ENCODE results near the gene ILKAP.

Gene ILKAP

GRCh38 chr2:238123991-238124470, 79.5 kb downstream of the ILKAP start:
- TF ChIP-seq SIN3A (IDR thresholded peaks at IDR 0.05; ENCODE audit: borderline replicate concordance, insufficient read depth, low read length) (no peak), TAF1 (IDR thresholded peaks at IDR 0.05; ENCODE audit: borderline replicate concordance, insufficient read depth, low read length) (no peak), FOXP2 (optimal IDR thresholded peaks at IDR 0.05; ENCODE audit: borderline replicate concordance, extremely low read depth, extremely low read length, insufficient read depth) (no peak), REST (IDR thresholded peaks at IDR 0.05; ENCODE audit: insufficient read depth in 1 of 2, low read depth in 2 of 2, low read length in 2 of 2) (no peak), POLR2AphosphoS5 (IDR thresholded peaks at IDR 0.05; ENCODE audit: low read depth, low read length) (no peak)

GRCh38 chr2:238123218-238123971, 80.1 kb downstream of the ILKAP start:
- no peak for TF ChIP-seq FOXP2 (optimal IDR thresholded peaks at IDR 0.05; ENCODE audit: borderline replicate concordance, extremely low read depth, extremely low read length, insufficient read depth)
- TF ChIP-seq TAF1 (IDR thresholded peaks at IDR 0.05; ENCODE audit: borderline replicate concordance, insufficient read depth, low read length) = no peak
- TF ChIP-seq REST (IDR thresholded peaks at IDR 0.05; ENCODE audit: insufficient read depth in 1 of 2, low read depth in 2 of 2, low read length in 2 of 2) = no peak
- TF ChIP-seq SIN3A (IDR thresholded peaks at IDR 0.05; ENCODE audit: borderline replicate concordance, insufficient read depth, low read length) = no peak
- no peak for TF ChIP-seq POLR2AphosphoS5 (IDR thresholded peaks at IDR 0.05; ENCODE audit: low read depth, low read length)

GRCh38 chr2:238122287-238123217, 80.9 kb downstream of the ILKAP start:
- TF ChIP-seq TAF1 (IDR thresholded peaks at IDR 0.05; ENCODE audit: borderline replicate concordance, insufficient read depth, low read length) (no peak), FOXP2 (optimal IDR thresholded peaks at IDR 0.05; ENCODE audit: borderline replicate concordance, extremely low read depth, extremely low read length, insufficient read depth) (no peak)

- no peak for TF ChIP-seq FOXP2 (optimal IDR thresholded peaks at IDR 0.05; ENCODE audit: borderline replicate concordance, extremely low read depth, extremely low read length, insufficient read depth)
- no peak for TF ChIP-seq TAF1 (IDR thresholded peaks at IDR 0.05; ENCODE audit: borderline replicate concordance, insufficient read depth, low read length)
- TF ChIP-seq POLR2AphosphoS5 (IDR thresholded peaks at IDR 0.05; ENCODE audit: low read depth, low read length) = no peak
- TF ChIP-seq REST (IDR thresholded peaks at IDR 0.05; ENCODE audit: insufficient read depth in 1 of 2, low read depth in 2 of 2, low read length in 2 of 2) = no peak
- TF ChIP-seq SIN3A (IDR thresholded peaks at IDR 0.05; ENCODE audit: borderline replicate concordance, insufficient read depth, low read length) = no peak
These were observed 81.8 kb downstream of the ILKAP start for GRCh38 chr2:238121511-238122286.

Data from PFSK-1 (cell line).